ENCODE measurements around the gene LRRK2.

Gene LRRK2

GRCh38 chr12:40216516-40217288 is 8.1 kb upstream of the LRRK2 start:
- no peaks in the 10 kb centered on the region for H3K9me3 ChIP-seq (ENCODE audit: control insufficient read depth, insufficient read depth, low read length)
- H3K36me3 ChIP-seq (ENCODE audit: control insufficient read depth, insufficient read depth, low read length), result no peaks in the 10 kb centered on the region
- no peak overlapping the region for H3K9ac ChIP-seq (ENCODE audit: low read depth, low read length)
- no peaks in the 10 kb centered on the region for H3K27me3 ChIP-seq (ENCODE audit: control insufficient read depth, insufficient read depth, low read length)
- H3K4me1 ChIP-seq (ENCODE audit: control insufficient read depth, insufficient read depth, low read length), result no peaks in the 10 kb centered on the region
- H3K4me3 ChIP-seq (ENCODE audit: low read depth, low read length), result no peak overlapping the region

- Histone ChIP-seq H3K9me3 (ENCODE audit: control insufficient read depth, insufficient read depth, low read length) (no peaks in the 10 kb centered on the region), H3K27me3 (ENCODE audit: control insufficient read depth, insufficient read depth, low read length) (peaks cover 17% of the 10 kb centered on the region), H3K9ac (ENCODE audit: low read depth, low read length) (no peak overlapping the region), H3K4me3 (ENCODE audit: low read depth, low read length) (no peak overlapping the region), H3K4me1 (ENCODE audit: control insufficient read depth, insufficient read depth, low read length) (no peaks in the 10 kb centered on the region), H3K36me3 (ENCODE audit: control insufficient read depth, insufficient read depth, low read length) (no peaks in the 10 kb centered on the region)
Measured at GRCh38 chr12:40219760-40220159, 5.0 kb upstream of the LRRK2 start.

- no peaks in the 10 kb centered on the region for H3K9me3 ChIP-seq (ENCODE audit: control insufficient read depth, insufficient read depth, low read length)
- H3K27me3 ChIP-seq (ENCODE audit: control insufficient read depth, insufficient read depth, low read length), result peaks cover 36% of the 10 kb centered on the region
- H3K36me3 ChIP-seq (ENCODE audit: control insufficient read depth, insufficient read depth, low read length), result no peaks in the 10 kb centered on the region
- H3K4me1 ChIP-seq (ENCODE audit: control insufficient read depth, insufficient read depth, low read length), result peaks cover 5% of the 10 kb centered on the region
- no peak overlapping the region for H3K4me3 ChIP-seq (ENCODE audit: low read depth, low read length)
- no peak overlapping the region for H3K9ac ChIP-seq (ENCODE audit: low read depth, low read length)
Measured at GRCh38 chr12:40222247-40222646, 2.5 kb upstream of the LRRK2 start.

GRCh38 chr12:40223646-40224045 is 1.2 kb upstream of the LRRK2 start:
- Histone ChIP-seq H3K9ac (ENCODE audit: low read depth, low read length) (no peak overlapping the region), H3K4me1 (ENCODE audit: control insufficient read depth, insufficient read depth, low read length) (peaks cover 5% of the 10 kb centered on the region), H3K4me3 (ENCODE audit: low read depth, low read length) (no peak overlapping the region), H3K27me3 (ENCODE audit: control insufficient read depth, insufficient read depth, low read length) (peaks cover 36% of the 10 kb centered on the region), H3K36me3 (ENCODE audit: control insufficient read depth, insufficient read depth, low read length) (no peaks in the 10 kb centered on the region), H3K9me3 (ENCODE audit: control insufficient read depth, insufficient read depth, low read length) (no peaks in the 10 kb centered on the region)

GRCh38 chr12:40225337-40225983 is 663 bp downstream of the LRRK2 start:
- H3K4me1 ChIP-seq (ENCODE audit: control insufficient read depth, insufficient read depth, low read length), result peaks cover 5% of the 10 kb centered on the region
- H3K27me3 ChIP-seq (ENCODE audit: control insufficient read depth, insufficient read depth, low read length), result peaks cover 36% of the 10 kb centered on the region
- H3K9ac ChIP-seq (ENCODE audit: low read depth, low read length), result no peak overlapping the region
- H3K4me3 ChIP-seq (ENCODE audit: low read depth, low read length), result peak overlapping the region; percentile 46
- no peaks in the 10 kb centered on the region for H3K36me3 ChIP-seq (ENCODE audit: control insufficient read depth, insufficient read depth, low read length)
- no peaks in the 10 kb centered on the region for H3K9me3 ChIP-seq (ENCODE audit: control insufficient read depth, insufficient read depth, low read length)

GRCh38 chr12:40225984-40226602 is 1.3 kb downstream of the LRRK2 start:
- Histone ChIP-seq H3K9ac (ENCODE audit: low read depth, low read length) (no peak overlapping the region), H3K36me3 (ENCODE audit: control insufficient read depth, insufficient read depth, low read length) (no peaks in the 10 kb centered on the region), H3K9me3 (ENCODE audit: control insufficient read depth, insufficient read depth, low read length) (no peaks in the 10 kb centered on the region), H3K27me3 (ENCODE audit: control insufficient read depth, insufficient read depth, low read length) (peaks cover 36% of the 10 kb centered on the region), H3K4me3 (ENCODE audit: low read depth, low read length) (no peak overlapping the region), H3K4me1 (ENCODE audit: control insufficient read depth, insufficient read depth, low read length) (peaks cover 5% of the 10 kb centered on the region)

GRCh38 chr12:40226705-40227104 is 1.9 kb downstream of the LRRK2 start:
- peaks cover 36% of the 10 kb centered on the region for H3K27me3 ChIP-seq (ENCODE audit: control insufficient read depth, insufficient read depth, low read length)
- no peak overlapping the region for H3K4me3 ChIP-seq (ENCODE audit: low read depth, low read length)
- no peak overlapping the region for H3K9ac ChIP-seq (ENCODE audit: low read depth, low read length)
- H3K9me3 ChIP-seq (ENCODE audit: control insufficient read depth, insufficient read depth, low read length), result no peaks in the 10 kb centered on the region
- peaks cover 5% of the 10 kb centered on the region for H3K4me1 ChIP-seq (ENCODE audit: control insufficient read depth, insufficient read depth, low read length)
- no peaks in the 10 kb centered on the region for H3K36me3 ChIP-seq (ENCODE audit: control insufficient read depth, insufficient read depth, low read length)

- no peak overlapping the region for H3K4me3 ChIP-seq (ENCODE audit: low read depth, low read length)
- H3K36me3 ChIP-seq (ENCODE audit: control insufficient read depth, insufficient read depth, low read length), result no peaks in the 10 kb centered on the region
- H3K27me3 ChIP-seq (ENCODE audit: control insufficient read depth, insufficient read depth, low read length), result peaks cover 36% of the 10 kb centered on the region
- no peaks in the 10 kb centered on the region for H3K9me3 ChIP-seq (ENCODE audit: control insufficient read depth, insufficient read depth, low read length)
- H3K4me1 ChIP-seq (ENCODE audit: control insufficient read depth, insufficient read depth, low read length), result peaks cover 5% of the 10 kb centered on the region
- H3K9ac ChIP-seq (ENCODE audit: low read depth, low read length), result no peak overlapping the region
Measured at GRCh38 chr12:40227447-40227846, 2.6 kb downstream of the LRRK2 start.

GRCh38 chr12:40228727-40229126 is 3.9 kb downstream of the LRRK2 start:
- Histone ChIP-seq H3K4me1 (ENCODE audit: control insufficient read depth, insufficient read depth, low read length) (peaks cover 5% of the 10 kb centered on the region), H3K9me3 (ENCODE audit: control insufficient read depth, insufficient read depth, low read length) (no peaks in the 10 kb centered on the region), H3K9ac (ENCODE audit: low read depth, low read length) (no peak overlapping the region), H3K4me3 (ENCODE audit: low read depth, low read length) (no peak overlapping the region), H3K36me3 (ENCODE audit: control insufficient read depth, insufficient read depth, low read length) (no peaks in the 10 kb centered on the region), H3K27me3 (ENCODE audit: control insufficient read depth, insufficient read depth, low read length) (peaks cover 25% of the 10 kb centered on the region)

GRCh38 chr12:40229690-40230651 is 5.2 kb downstream of the LRRK2 start:
- Histone ChIP-seq H3K4me3 (ENCODE audit: low read depth, low read length) (no peak overlapping the region), H3K9ac (ENCODE audit: low read depth, low read length) (no peak overlapping the region), H3K4me1 (ENCODE audit: control insufficient read depth, insufficient read depth, low read length) (peaks cover 5% of the 10 kb centered on the region), H3K9me3 (ENCODE audit: control insufficient read depth, insufficient read depth, low read length) (no peaks in the 10 kb centered on the region), H3K36me3 (ENCODE audit: control insufficient read depth, insufficient read depth, low read length) (no peaks in the 10 kb centered on the region), H3K27me3 (ENCODE audit: control insufficient read depth, insufficient read depth, low read length) (peaks cover 18% of the 10 kb centered on the region)

GRCh38 chr12:40232602-40233001 is 7.8 kb downstream of the LRRK2 start:
- Histone ChIP-seq H3K9me3 (ENCODE audit: control insufficient read depth, insufficient read depth, low read length) (no peaks in the 10 kb centered on the region), H3K4me3 (ENCODE audit: low read depth, low read length) (no peak overlapping the region), H3K4me1 (ENCODE audit: control insufficient read depth, insufficient read depth, low read length) (no peaks in the 10 kb centered on the region), H3K9ac (ENCODE audit: low read depth, low read length) (no peak overlapping the region), H3K27me3 (ENCODE audit: control insufficient read depth, insufficient read depth, low read length) (no peaks in the 10 kb centered on the region), H3K36me3 (ENCODE audit: control insufficient read depth, insufficient read depth, low read length) (no peaks in the 10 kb centered on the region)

Measured in iPS-15b (cell line).